HG02763 (cell line): ENCODE measurements around the gene DNAH17.

Source experiments
- ATAC-seq: cut with Tn5 transposase; IDR thresholded peaks from one replicate; pipeline ENCODE4 v1.9.1; 2021; ENCODE audit warnings: mild to moderate bottlenecking, moderate library complexity; ENCODE audit not compliant: unreplicated experiment

DNAH17 gene, protein sequence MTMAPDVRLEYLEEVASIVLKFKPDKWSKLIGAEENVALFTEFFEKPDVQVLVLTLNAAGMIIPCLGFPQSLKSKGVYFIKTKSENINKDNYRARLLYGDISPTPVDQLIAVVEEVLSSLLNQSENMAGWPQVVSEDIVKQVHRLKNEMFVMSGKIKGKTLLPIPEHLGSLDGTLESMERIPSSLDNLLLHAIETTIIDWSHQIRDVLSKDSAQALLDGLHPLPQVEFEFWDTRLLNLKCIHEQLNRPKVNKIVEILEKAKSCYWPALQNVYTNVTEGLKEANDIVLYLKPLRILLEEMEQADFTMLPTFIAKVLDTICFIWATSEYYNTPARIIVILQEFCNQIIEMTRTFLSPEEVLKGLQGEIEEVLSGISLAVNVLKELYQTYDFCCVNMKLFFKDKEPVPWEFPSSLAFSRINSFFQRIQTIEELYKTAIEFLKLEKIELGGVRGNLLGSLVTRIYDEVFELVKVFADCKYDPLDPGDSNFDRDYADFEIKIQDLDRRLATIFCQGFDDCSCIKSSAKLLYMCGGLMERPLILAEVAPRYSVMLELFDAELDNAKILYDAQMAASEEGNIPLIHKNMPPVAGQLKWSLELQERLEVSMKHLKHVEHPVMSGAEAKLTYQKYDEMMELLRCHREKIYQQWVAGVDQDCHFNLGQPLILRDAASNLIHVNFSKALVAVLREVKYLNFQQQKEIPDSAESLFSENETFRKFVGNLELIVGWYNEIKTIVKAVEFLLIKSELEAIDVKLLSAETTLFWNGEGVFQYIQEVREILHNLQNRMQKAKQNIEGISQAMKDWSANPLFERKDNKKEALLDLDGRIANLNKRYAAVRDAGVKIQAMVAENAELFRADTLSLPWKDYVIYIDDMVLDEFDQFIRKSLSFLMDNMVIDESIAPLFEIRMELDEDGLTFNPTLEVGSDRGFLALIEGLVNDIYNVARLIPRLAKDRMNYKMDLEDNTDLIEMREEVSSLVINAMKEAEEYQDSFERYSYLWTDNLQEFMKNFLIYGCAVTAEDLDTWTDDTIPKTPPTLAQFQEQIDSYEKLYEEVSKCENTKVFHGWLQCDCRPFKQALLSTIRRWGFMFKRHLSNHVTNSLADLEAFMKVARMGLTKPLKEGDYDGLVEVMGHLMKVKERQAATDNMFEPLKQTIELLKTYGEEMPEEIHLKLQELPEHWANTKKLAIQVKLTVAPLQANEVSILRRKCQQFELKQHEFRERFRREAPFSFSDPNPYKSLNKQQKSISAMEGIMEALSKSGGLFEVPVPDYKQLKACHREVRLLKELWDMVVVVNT (N-terminal part only)

GRCh38 chr17:78577296-78577695 lies at the start of gene DNAH17:
Gene DNAH17, minus strand, starts transcription at chr17:78577396. Its CDS starts 2,339 bp downstream, at chr17:78575057.
- ATAC-seq = no peak

DNA sequence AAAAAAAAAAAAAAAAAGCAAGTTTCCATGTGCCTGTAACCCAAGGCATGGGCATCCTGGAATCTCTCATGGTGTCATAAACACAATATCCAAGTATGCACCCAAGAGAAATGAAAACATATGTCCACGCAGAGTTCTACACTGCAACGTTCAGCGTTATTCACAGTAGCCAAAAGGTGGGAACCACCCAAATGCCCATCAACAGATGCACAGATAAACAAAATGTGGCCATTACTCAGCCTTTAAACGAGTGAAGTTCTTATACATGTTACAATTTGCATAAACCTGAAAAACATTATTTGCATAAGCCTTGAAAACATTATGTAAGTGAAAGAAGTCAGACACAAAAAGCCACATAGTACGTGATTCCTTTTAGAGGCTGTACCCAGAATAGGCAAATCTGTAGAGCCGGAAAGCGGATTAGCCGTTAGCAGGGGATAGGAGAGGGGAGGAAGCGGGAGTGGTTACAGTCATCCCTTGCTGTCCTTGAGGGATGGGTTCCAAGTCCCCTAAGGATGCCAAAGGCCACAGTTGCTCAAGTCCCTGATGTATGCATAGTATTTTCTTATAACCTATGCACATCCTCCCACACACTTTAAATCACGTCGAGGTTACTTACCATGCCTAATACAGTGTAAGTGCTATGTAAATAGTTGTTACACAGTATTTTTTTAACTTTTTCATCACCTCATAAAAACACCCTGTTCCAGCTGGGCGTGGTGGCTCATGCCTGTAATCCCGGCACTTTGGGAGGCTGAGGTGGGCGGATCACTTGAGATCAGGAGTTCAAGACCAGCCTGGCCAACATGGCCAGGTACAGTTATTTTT lies 47.3 kb upstream of the DNAH17 start:
- no peak for ATAC-seq

DNA sequence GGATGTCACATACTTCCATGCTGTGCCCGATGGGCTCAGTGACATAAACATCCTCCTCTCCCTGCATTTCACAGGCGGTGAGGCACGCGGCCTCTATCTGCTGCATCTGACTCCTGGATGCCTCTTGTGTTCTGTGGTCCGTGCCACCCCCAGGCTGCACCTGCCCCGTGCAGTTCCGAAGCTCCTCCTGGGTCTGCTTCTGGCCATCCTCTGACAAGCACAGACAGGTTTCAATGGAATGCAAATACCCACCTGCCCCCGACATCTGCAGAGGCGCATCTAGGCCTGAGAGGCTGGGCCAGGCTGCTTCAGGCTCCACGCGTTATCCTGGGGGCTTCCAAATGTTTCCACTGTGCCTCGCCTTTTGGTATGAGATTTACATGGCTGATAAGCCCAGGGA lies 46.3 kb upstream of the DNAH17 start:
- no peak for ATAC-seq

GRCh38 chr17:78622491-78623265 lies 45.5 kb upstream of the DNAH17 start:
- no peak for ATAC-seq

DNA sequence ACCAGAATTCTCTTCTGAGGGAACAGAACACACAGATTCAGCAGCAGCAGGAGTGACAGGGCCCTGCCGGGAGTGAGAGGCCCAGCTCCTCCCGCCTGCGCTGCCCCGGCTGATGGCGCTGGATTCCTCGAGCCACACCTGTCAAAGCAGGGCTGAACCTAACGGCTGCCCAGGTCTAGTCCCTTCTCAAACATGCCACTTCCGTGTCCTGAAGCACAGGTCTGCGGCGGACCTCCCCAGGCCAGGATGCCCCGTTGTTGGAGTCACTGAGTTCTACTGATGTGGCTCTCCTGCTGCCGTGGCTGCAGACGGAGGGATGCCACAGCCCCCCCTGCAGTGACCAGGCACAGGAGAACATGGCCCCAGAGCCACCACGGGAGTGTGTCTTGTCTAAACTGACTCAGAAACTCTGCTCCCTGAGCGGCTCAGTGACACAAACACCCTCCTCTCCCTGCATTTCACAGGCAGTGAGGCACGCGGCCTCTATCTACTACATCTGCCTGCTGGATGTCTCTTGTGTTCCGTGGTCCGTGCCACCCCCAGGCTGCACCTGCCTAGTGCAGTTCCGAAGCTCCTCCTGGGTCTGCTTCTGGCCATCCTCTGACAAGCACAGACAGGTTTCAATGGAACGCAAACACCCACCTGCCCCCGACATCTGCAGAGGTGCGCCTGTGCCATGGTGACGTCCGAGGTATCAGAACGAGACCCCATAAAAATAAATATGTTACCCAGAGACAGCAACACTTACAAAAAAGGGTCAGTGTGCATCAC lies 44.7 kb upstream of the DNAH17 start:
- ATAC-seq = no peak

DNA sequence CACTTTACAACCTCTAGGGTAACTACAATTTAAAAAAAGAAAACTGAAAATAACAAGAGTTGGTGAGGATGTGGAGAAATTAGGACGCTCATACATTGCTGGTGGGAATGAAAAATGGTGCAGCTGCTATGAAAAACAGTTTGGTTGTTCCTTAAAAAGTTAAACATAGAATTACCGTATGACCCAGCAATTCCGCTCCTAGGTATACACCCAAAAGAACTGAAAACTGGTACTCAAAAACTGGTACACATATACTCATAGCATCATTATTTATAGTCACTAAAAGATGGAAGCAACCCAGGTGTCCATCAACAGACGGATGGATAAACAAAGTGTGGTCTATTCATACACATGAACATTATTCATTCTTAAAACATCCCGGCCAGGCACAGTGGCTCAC lies 42.9 kb upstream of the DNAH17 start:
- no peak for ATAC-seq

- ATAC-seq = no peak
These were observed 42.1 kb upstream of the DNAH17 start for GRCh38 chr17:78619334-78619733.

DNA sequence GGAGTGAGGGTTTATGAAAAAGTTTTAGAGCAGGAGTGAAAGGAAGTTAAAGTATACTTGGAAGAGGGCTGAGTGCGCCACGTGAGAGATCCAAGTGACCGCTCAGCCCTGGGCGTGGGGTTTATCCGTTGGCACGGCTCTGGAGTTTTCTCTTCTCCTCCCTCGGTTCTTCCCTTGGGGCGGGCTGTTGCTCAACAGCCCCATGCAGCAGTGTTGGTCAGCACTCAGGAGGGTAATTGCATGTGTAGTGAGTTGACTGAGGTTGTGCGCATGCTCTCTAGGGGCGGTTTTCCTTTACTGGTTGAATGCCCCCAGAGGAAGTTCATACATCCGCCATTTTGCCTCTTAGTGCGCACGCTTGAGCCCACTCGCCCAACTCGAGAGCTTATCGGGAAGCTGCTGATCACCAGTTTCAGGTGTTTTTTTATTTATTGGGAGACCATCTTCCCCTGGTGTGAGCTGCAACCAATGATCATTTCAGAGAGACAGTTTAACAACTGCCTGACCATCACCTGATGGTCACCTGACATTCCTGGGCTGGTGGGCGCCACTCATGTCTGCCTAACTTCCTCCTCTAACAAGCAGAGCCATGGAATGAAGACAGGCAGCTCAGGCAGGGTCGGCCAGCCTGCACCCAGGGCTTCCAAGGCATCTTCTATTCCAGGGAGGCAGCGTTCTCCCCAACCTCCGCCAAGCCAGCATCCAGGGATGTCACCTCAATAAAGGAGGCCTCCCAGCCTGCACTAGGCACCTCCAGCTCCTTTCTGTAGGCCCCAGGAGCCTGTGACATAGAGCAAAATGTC lies 41.3 kb upstream of the DNAH17 start:
- no peak for ATAC-seq

DNA sequence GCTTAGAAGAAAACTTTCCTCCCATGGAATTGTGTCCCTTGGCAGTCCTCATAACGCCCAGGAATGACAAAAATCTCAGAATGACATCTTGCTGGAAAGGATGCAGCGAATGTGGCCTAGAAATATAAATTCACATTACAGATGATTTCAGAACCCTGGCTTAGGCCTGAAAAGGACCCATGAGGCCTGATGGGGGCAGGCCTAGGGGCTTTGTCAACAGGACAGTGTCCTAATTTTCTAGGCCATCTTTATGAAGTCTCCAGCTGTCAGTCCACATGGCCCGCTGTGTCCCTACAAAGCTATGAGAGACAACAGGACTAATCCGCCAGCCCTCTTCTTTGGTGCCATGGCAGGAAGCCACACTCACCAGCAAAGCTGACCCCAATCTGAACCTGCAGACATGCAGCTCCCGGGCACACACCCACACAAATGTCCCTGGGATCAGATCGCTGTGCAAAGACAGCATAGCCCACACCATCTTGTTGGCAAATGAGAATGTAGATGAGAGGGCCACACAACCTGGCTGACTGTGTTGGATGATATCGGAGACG lies 40.4 kb upstream of the DNAH17 start:
- ATAC-seq = no peak

GRCh38 chr17:78616946-78617345 lies 39.8 kb upstream of the DNAH17 start:
- ATAC-seq = no peak

GRCh38 chr17:78615631-78616030 lies 38.4 kb upstream of the DNAH17 start:
- no peak for ATAC-seq

- no peak for ATAC-seq
These were observed 36.2 kb upstream of the DNAH17 start for GRCh38 chr17:78613416-78613815.

GRCh38 chr17:78611607-78612006 lies 34.4 kb upstream of the DNAH17 start:
- ATAC-seq = no peak

- ATAC-seq = no peak
These were observed 33.8 kb upstream of the DNAH17 start for GRCh38 chr17:78610951-78611511.

- no peak for ATAC-seq
These were observed 32.0 kb upstream of the DNAH17 start for GRCh38 chr17:78609191-78609641.

- ATAC-seq = no peak
These were observed 31.6 kb upstream of the DNAH17 start for GRCh38 chr17:78608804-78609186.

DNA sequence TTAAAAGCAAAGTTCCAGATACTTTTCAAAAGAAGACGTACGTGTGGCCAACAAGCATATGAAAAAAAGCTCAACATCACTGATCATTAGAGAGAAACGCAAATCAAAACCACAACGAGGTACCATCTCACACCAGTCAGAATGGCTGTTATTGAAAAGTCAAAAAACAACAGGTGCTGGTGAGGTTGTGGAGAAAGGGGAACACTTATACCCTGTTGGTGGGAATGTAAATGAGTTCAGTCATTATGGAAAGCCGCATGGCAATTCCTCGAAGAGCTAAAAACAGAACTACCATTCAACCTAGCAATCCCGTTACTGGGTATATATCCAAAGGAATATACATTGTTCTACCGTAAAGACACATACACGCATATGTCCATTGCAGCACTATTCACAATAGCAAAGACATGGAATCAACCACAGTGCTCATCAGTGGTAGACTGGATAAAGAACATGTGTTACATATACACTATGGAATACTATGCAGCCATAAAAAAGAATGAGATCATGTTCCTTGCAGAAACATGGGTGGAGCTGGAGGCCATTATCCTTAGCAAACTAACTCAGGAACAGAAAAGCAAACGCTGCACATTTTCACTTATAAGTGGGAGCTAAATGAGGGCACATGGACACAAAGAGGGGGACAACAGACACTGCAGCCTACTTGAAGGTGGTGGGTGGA lies 31.1 kb upstream of the DNAH17 start:
- ATAC-seq = no peak
